Fibroblast of lung (primary cell): Measurements from ENCODE around the gene CTNNAL1. TPM values are rescaled to one million over a fixed set of nuclear protein-coding genes. Genes with fewer than 3 reads are reported as not detected.

Experiments used
- DNase-seq, 2 donors: peaks; one replicate each; pipeline versions ENCODE4 v3.0.0 to v3.0.0-alpha.2; 2010; ENCODE audit warnings: low read depth in 2 of 2
- H2AFZ ChIP-seq: 2 replicates; pipeline ENCODE4 v1.5.1; 2012; ENCODE audit warnings: low read length, control low read depth, inconsistent platforms
- H3K27ac ChIP-seq: 2 replicates; pipeline ENCODE4 v1.5.1; 2011; ENCODE audit warnings: low read length, control low read depth; ENCODE audit not compliant: insufficient read depth
- H3K27me3 ChIP-seq: 2 replicates; pipeline ENCODE4 v1.5.1; 2011; ENCODE audit warnings: mild to moderate bottlenecking, low read length; ENCODE audit not compliant: control insufficient read depth, insufficient read depth
- H3K36me3 ChIP-seq: 2 replicates; pipeline ENCODE4 v1.5.1; 2011; ENCODE audit warnings: low read length; ENCODE audit not compliant: control insufficient read depth, insufficient read depth
- H3K4me1 ChIP-seq: 2 replicates; pipeline ENCODE4 v1.5.1; 2011; ENCODE audit warnings: low read length; ENCODE audit not compliant: control insufficient read depth, insufficient read depth; ENCODE audit errors: extremely low read depth
- H3K4me2 ChIP-seq: 2 replicates; pipeline ENCODE4 v1.5.1; 2011; ENCODE audit warnings: low read length, control low read depth; ENCODE audit not compliant: insufficient read depth; ENCODE audit errors: extremely low read depth
- H3K4me3 ChIP-seq, 4 experiments: fragments of 200-600 bp in 1 of 4; sonication (generic) in 1 of 4; replicated peaks in 1 of 4; 2 replicates each; pipeline ENCODE4 v1.5.1; 2011 to 2016; ENCODE audit warnings: low read length in 4 of 4, low read depth in 3 of 4, mild to moderate bottlenecking in 3 of 4, control low read depth in 2 of 4, inconsistent platforms in 1 of 4, mixed read lengths in 1 of 4; ENCODE audit not compliant: insufficient read depth in 1 of 4; ENCODE audit errors: control extremely low read depth in 1 of 4
- H3K79me2 ChIP-seq: 2 replicates; pipeline ENCODE4 v1.5.1; 2012; ENCODE audit warnings: mild to moderate bottlenecking, low read length, inconsistent platforms; ENCODE audit not compliant: control insufficient read depth, insufficient read depth
- H3K9ac ChIP-seq: 2 replicates; pipeline ENCODE4 v1.5.1; 2011; ENCODE audit warnings: mild to moderate bottlenecking, low read length, control low read depth; ENCODE audit not compliant: insufficient read depth
- H3K9me3 ChIP-seq: 2 replicates; pipeline ENCODE4 v1.5.1; 2012; ENCODE audit warnings: low read depth, low read length; ENCODE audit not compliant: control insufficient read depth, insufficient read depth
- H4K20me1 ChIP-seq: 2 replicates; pipeline ENCODE4 v1.5.1; 2011; ENCODE audit warnings: low read length; ENCODE audit not compliant: control insufficient read depth, insufficient read depth; ENCODE audit errors: extremely low read depth
- CTCF ChIP-seq, 2 donors: IDR thresholded peaks in 1 of 2; conservative IDR thresholded peaks in 1 of 2; 1 replicate in 1 of 2; 2 replicates in 1 of 2; pipeline ENCODE4 v1.5.1; 2011 to 2012; ENCODE audit warnings: low read length in 2 of 2, control low read depth in 1 of 2, inconsistent platforms in 1 of 2, low read depth in 1 of 2, mild to moderate bottlenecking in 1 of 2
- EZH2 ChIP-seq: IDR thresholded peaks from 2 replicates; pipeline ENCODE4 v1.5.1; 2012; ENCODE audit warnings: low read length, control low read depth, mild to moderate bottlenecking; ENCODE audit errors: missing control alignments
- polyA plus RNA-seq, 2 donors: library from polyadenylated mRNA; depleted of rRNA in 1 of 2; stranded (reverse) in 1 of 2; unstranded in 1 of 2; fragments of >200 nt; gene quantifications; 2 replicates each; pipeline ENCODE4 v1.2.1, GENCODE V29; 2011 to 2012; ENCODE audit warnings: missing spikeins in 1 of 2
- total RNA-seq: library from RNA; depleted of rRNA; stranded (reverse); fragments of >200 nt; gene quantifications from 2 replicates; pipeline ENCODE4 v1.2.1, GENCODE V29; 2014

CTNNAL1 gene
- total and polyA plus RNA-seq, 2 donors (not counting 1 experiment from before 2014, with no cell fraction given) = 68.4 to 95.2 TPM

GRCh38 chr9:109031241-109031640, 17.9 kb upstream of the CTNNAL1 start:
- no peaks in the 10 kb centered on the region for H3K9me3 ChIP-seq
- H3K79me2 ChIP-seq = no peaks in the 10 kb centered on the region
- H3K27ac ChIP-seq = no peak overlapping the region
- no peaks in the 10 kb centered on the region for H3K36me3 ChIP-seq
- TF ChIP-seq EZH2 (no peak), CTCF (conservative IDR thresholded peaks at IDR 0.05 in 1 of 2, IDR thresholded peaks at IDR 0.05 in 1 of 2; ENCODE audit: low read depth in 1 of 2, low read length in 2 of 2) (no peak)
- no peaks in the 10 kb centered on the region for H3K27me3 ChIP-seq
- no peak overlapping the region for H3K9ac ChIP-seq
- no peak overlapping the region for H2AFZ ChIP-seq
- H4K20me1 ChIP-seq = no peaks in the 10 kb centered on the region
- peak; percentile 20 to 49 for DNase-seq
- H3K4me2 ChIP-seq = no peak overlapping the region
- no peak overlapping the region for H3K4me3 ChIP-seq
- peaks cover 5% of the 10 kb centered on the region for H3K4me1 ChIP-seq

GRCh38 chr9:109030426-109030825, 17.1 kb upstream of the CTNNAL1 start:
- no peaks in the 10 kb centered on the region for H3K79me2 ChIP-seq
- H3K27ac ChIP-seq = no peak overlapping the region
- peaks cover 4% of the 10 kb centered on the region for H3K4me1 ChIP-seq
- no peak overlapping the region for H2AFZ ChIP-seq
- no peaks in the 10 kb centered on the region for H4K20me1 ChIP-seq
- H3K9ac ChIP-seq = no peak overlapping the region
- DNase-seq = no peak
- H3K27me3 ChIP-seq = no peaks in the 10 kb centered on the region
- H3K4me2 ChIP-seq = no peak overlapping the region
- H3K4me3 ChIP-seq = no peak overlapping the region
- H3K36me3 ChIP-seq = no peaks in the 10 kb centered on the region
- H3K9me3 ChIP-seq = no peaks in the 10 kb centered on the region
- no peak for TF ChIP-seq CTCF (conservative IDR thresholded peaks at IDR 0.05 in 1 of 2, IDR thresholded peaks at IDR 0.05 in 1 of 2; ENCODE audit: low read depth in 1 of 2, low read length in 2 of 2)
- no peak for TF ChIP-seq EZH2

GRCh38 chr9:109028457-109028856, 15.2 kb upstream of the CTNNAL1 start:
- no peak overlapping the region for H3K9ac ChIP-seq
- H3K36me3 ChIP-seq = no peaks in the 10 kb centered on the region
- H3K27me3 ChIP-seq = no peaks in the 10 kb centered on the region
- H3K79me2 ChIP-seq = no peaks in the 10 kb centered on the region
- H4K20me1 ChIP-seq = no peaks in the 10 kb centered on the region
- H3K9me3 ChIP-seq = no peaks in the 10 kb centered on the region
- TF ChIP-seq CTCF (conservative IDR thresholded peaks at IDR 0.05 in 1 of 2, IDR thresholded peaks at IDR 0.05 in 1 of 2; ENCODE audit: low read depth in 1 of 2, low read length in 2 of 2) = no peak
- H3K4me2 ChIP-seq = no peak overlapping the region
- H3K27ac ChIP-seq = no peak overlapping the region
- no peak overlapping the region for H2AFZ ChIP-seq
- no peaks in the 10 kb centered on the region for H3K4me1 ChIP-seq
- DNase-seq = no peak
- no peak overlapping the region for H3K4me3 ChIP-seq
